ENCODE results near the gene RGS12.

DNA sequence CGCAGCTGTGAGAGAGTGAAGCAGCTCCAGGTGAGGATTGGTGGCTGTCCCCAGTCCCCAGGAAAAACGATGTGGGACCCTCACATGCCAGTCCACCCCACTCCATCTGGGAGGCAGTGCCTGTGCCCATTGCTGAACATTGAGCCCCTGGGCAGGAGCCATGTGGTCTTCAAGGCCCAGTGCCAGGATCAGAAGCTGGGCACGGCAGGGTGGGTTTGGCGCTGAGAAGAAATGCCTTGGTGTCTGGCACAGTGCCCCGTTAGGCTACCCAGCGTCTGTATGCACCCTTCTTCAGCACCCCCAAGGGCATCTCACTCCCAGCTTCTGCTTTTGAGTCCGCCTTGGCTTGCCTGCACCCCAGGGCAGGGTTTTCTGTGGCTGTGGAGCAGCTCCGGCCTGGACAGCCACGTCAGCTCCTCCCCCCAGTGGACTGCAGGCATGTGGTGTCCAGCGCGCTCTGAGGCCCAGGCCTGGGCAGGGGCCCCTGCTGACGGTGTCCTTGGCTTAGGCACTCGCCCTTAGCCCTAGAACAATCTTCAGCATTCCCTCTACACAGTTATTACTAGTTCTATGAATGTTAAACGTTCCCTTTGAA is 28.6 kb downstream of the RGS12 start:
- no peak for TF ChIP-seq EZH2 (IDR thresholded peaks at IDR 0.05; ENCODE audit: low read length)
- TF ChIP-seq, protein P1, sequence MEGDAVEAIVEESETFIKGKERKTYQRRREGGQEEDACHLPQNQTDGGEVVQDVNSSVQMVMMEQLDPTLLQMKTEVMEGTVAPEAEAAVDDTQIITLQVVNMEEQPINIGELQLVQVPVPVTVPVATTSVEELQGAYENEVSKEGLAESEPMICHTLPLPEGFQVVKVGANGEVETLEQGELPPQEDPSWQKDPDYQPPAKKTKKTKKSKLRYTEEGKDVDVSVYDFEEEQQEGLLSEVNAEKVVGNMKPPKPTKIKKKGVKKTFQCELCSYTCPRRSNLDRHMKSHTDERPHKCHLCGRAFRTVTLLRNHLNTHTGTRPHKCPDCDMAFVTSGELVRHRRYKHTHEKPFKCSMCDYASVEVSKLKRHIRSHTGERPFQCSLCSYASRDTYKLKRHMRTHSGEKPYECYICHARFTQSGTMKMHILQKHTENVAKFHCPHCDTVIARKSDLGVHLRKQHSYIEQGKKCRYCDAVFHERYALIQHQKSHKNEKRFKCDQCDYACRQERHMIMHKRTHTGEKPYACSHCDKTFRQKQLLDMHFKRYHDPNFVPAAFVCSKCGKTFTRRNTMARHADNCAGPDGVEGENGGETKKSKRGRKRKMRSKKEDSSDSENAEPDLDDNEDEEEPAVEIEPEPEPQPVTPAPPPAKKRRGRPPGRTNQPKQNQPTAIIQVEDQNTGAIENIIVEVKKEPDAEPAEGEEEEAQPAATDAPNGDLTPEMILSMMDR (optimal IDR thresholded peaks at IDR 0.05 in 1 of 3, IDR thresholded peaks at IDR 0.05 in 1 of 3, conservative IDR thresholded peaks at IDR 0.05 in 1 of 3; ENCODE audit: extremely low read depth in 1 of 3, insufficient read depth in 2 of 3, low read length in 3 of 3) = no peak

All from keratinocyte (primary cell).